HS-5 (cell line): Measurements from ENCODE around the gene UCN3.
A peak's percentile ranks its signal among the peaks of the same experiment; 100 is the strongest.

Source experiments
- DNase-seq: peaks from one replicate; pipeline ENCODE4 v3.0.0-alpha.2; 2012; ENCODE audit warnings: low read depth

The UCN3 gene

GRCh38 chr10:5364890-5365338, at the start of gene UCN3:
Gene UCN3 (plus strand): TSS chr10:5364966. CDS start chr10:5373721, 8,755 bp downstream.
- no peak for DNase-seq

- DNase-seq = peak; percentile 70
These were observed 47.1 kb upstream of the UCN3 start for GRCh38 chr10:5317547-5318107.

GRCh38 chr10:5318148-5318547, 46.6 kb upstream of the UCN3 start:
- no peak for DNase-seq

GRCh38 chr10:5319863-5320262, 44.9 kb upstream of the UCN3 start:
- no peak for DNase-seq

GRCh38 chr10:5321273-5321672, 43.5 kb upstream of the UCN3 start:
- no peak for DNase-seq

- no peak for DNase-seq
These were observed 41.3 kb upstream of the UCN3 start for GRCh38 chr10:5323446-5323845.

GRCh38 chr10:5325076-5325475, 39.7 kb upstream of the UCN3 start:
- DNase-seq = no peak

GRCh38 chr10:5334196-5334880, 30.4 kb upstream of the UCN3 start:
- no peak for DNase-seq

GRCh38 chr10:5338010-5338409, 26.8 kb upstream of the UCN3 start:
- DNase-seq = no peak

- DNase-seq = no peak
These were observed 21.7 kb upstream of the UCN3 start for GRCh38 chr10:5343092-5343491.

GRCh38 chr10:5343561-5343960, 21.2 kb upstream of the UCN3 start:
- DNase-seq = no peak

- no peak for DNase-seq
These were observed 20.8 kb upstream of the UCN3 start for GRCh38 chr10:5343979-5344378.

- DNase-seq = no peak
These were observed 20.0 kb upstream of the UCN3 start for GRCh38 chr10:5344746-5345145.

- no peak for DNase-seq
These were observed 17.9 kb upstream of the UCN3 start for GRCh38 chr10:5346881-5347280.

- DNase-seq = no peak
These were observed 15.4 kb upstream of the UCN3 start for GRCh38 chr10:5349362-5349761.

GRCh38 chr10:5354068-5354467, 10.7 kb upstream of the UCN3 start:
- no peak for DNase-seq

GRCh38 chr10:5355594-5356301, 9.0 kb upstream of the UCN3 start:
- DNase-seq = no peak

- no peak for DNase-seq
These were observed 8.4 kb upstream of the UCN3 start for GRCh38 chr10:5356302-5356763.

GRCh38 chr10:5360318-5360915, 4.3 kb upstream of the UCN3 start:
- no peak for DNase-seq

- DNase-seq = no peak
These were observed 2.8 kb upstream of the UCN3 start for GRCh38 chr10:5361966-5362365.

GRCh38 chr10:5362873-5363272, 1.9 kb upstream of the UCN3 start:
- no peak for DNase-seq

- DNase-seq = no peak
These were observed 392 bp upstream of the UCN3 start for GRCh38 chr10:5364374-5364773.

GRCh38 chr10:5365928-5366327, 1.2 kb downstream of the UCN3 start:
- no peak for DNase-seq
